Heart right ventricle (tissue), 16 donors: ENCODE measurements around the gene SLC12A4. TPM values are rescaled to one million over a fixed set of nuclear protein-coding genes. Genes with fewer than 3 reads are reported as not detected.
A peak's percentile ranks its signal among the peaks of the same experiment; 100 is the strongest.
"Not testable (repeated sequence)": the region's sequence is repeated elsewhere in the genome, so short reads cannot be mapped to it uniquely, and the experiment has no call there.

Experiments
- ATAC-seq, 8 donors: fragments of 200-7000 bp; cut with Tn5 transposase; one replicate each; pipeline ENCODE4 v1.9.1; 2020; ENCODE audit warnings: mild to moderate bottlenecking in 8 of 8, moderate library complexity in 8 of 8, moderate number of reproducible peaks in 1 of 8
- DNase-seq, 2 donors: peaks; one replicate each; pipeline ENCODE4 v3.0.0-alpha.2; 2020
- H3K27ac ChIP-seq, 10 donors: fragments of 200-600 bp; sonication (generic) in 2 of 10; one replicate each; pipeline versions ENCODE4 v1.5.0 to v1.8.0; 2020 to 2022; ENCODE audit warnings: mild to moderate bottlenecking in 3 of 10
- H3K27me3 ChIP-seq, 7 donors: fragments of 200-600 bp; one replicate each; pipeline ENCODE4 v1.8.0; 2021 to 2022; ENCODE audit warnings: mild to moderate bottlenecking in 2 of 7
- H3K36me3 ChIP-seq, 9 donors: fragments of 200-600 bp; sonication (generic) in 1 of 9; one replicate each; pipeline versions ENCODE4 v1.5.0 to v1.8.0; 2020 to 2022; ENCODE audit warnings: mild to moderate bottlenecking in 2 of 9
- H3K4me1 ChIP-seq, 9 donors: fragments of 200-600 bp; sonication (generic) in 1 of 9; one replicate each; pipeline versions ENCODE4 v1.5.0 to v1.8.0; 2020 to 2022; ENCODE audit warnings: mild to moderate bottlenecking in 4 of 9
- H3K4me3 ChIP-seq, 10 donors: fragments of 200-600 bp; sonication (generic) in 2 of 10; one replicate each; pipeline versions ENCODE4 v1.5.0 to v1.8.0; 2020 to 2022; ENCODE audit warnings: mild to moderate bottlenecking in 7 of 10, moderate library complexity in 2 of 10
- H3K9me3 ChIP-seq, 11 donors: fragments of 200-600 bp in 10 of 11; sonication (generic) in 2 of 11; one replicate each; pipeline versions ENCODE4 v1.5.0 to v1.8.0; 2013 to 2022; ENCODE audit warnings: mild to moderate bottlenecking in 2 of 11, control low read depth in 1 of 11, moderate library complexity in 1 of 11
- WGBS, 2 donors: extraction: QIAGEN DNeasy Blood & Tissue Kit; methylation state at CpG; one replicate each; pipeline ENCODE4 v1.1.7; 2013; ENCODE audit warnings: inconsistent platforms in 1 of 2; 5-methylcytosine and 5-hydroxymethylcytosine counted together
- intact Hi-C, 10 donors: fragments of 100-400 bp; cut with DNase I; formaldehyde crosslinking; loops; one replicate each; pipeline versions ENCODE4 v1.11.1 to v1.14.2; 2022
- polyA plus RNA-seq, 2 donors: library from polyadenylated mRNA; stranded (reverse); fragments of 200-250 nt; gene quantifications; one replicate each; pipeline ENCODE4 v1.2.3, GENCODE V29; 2013
- total RNA-seq, 10 donors: library from RNA; stranded (reverse); fragmentation: NEBNext Ultra II Directional in 3 of 10; extraction: Animal tissue kit (Norgen Biotek cat#: 25700) in 3 of 10; gene quantifications; one replicate each; pipeline versions ENCODE4 v1.2.1 to v1.2.4, GENCODE V29; 2021 to 2023
- TF ChIP-seq, protein P1 (sequence below), 9 donors: fragments of 200-600 bp; sonication (generic) in 2 of 9; IDR thresholded peaks; one replicate each; pipeline versions ENCODE4 v1.5.0 to v1.8.0; 2021 to 2022; ENCODE audit warnings: antibody characterized with exemption in 9 of 9, mild to moderate bottlenecking in 5 of 9, moderate library complexity in 1 of 9
- donor health status: Arrhythmogenic right ventricular cardiomyopathy.
- donor health status: ischemic (EF 13 %, LVEDD 7.1; RV severe dilation, severe dysfunction).
- donor health status: healthy with polysubstance abuse.
- donor health status: DM: no; HTN: yes; CAD: no.
- donor health status: DM: no; HTN: no; CAD: no.
- donor health status: ischemic (EF 25% LVEDD 6.9; RV normal size, moderate dysfunction).
- donor health status: ischemic (EF 25% LVEDD 5.7; RV mildly dilated, moderate dysfunction).
- donor health status: healthy.
- donor health status: DM: yes; HTN: yes; CAD: no.
- donor health status: Ischemic cardiomyopathy.
- donor health status: ischemic (EF 35%, LVEDD 5.7; RV mildly dilated, moderate dysfunction).
- donor health status: nonischemic (EF 11% LVEDD 7.7; RV severe dilation, severe dysfunction).
- donor health status: DM: yes; HTN: yes; CAD: no.
- donor health status: PGD.
- donor health status: ischemic (EF 29% LVEDD 5.4; RV normal size, mild dysfunction).
- donor health status: nonischemic (EF 23%, LVEDD 6.1; RV moderate dilation, normal function).

The SLC12A4 gene
- total and polyA plus RNA-seq, 12 donors: 70.1 to 116 (median 86.6) TPM

DNA sequence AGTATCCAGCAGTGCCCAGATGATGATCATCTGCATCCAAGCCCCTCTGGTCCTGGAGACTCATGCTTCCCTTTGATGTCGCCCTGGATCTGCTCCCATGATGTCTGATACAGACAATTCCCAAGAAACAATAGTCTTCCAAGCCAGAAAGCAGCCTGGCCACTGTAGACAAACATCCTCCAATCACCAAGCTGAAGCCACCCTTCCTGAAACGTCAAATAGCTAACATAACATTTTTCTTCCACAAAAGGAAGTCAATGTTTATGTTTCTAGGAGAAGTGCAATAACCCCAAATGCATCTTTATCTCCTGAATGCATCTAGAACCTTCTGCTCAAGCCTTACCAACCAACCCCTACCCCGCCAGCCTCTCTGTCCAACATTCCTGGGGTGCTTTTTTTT is 32.0 kb upstream of the SLC12A4 start:
- ATAC-seq: peak in 7 of 8 donors; percentile 62 to 93 (median 83)
- 54 to 57% methylated on average over 3 of the region's 3 CpGs for WGBS, 2 donors

DNA sequence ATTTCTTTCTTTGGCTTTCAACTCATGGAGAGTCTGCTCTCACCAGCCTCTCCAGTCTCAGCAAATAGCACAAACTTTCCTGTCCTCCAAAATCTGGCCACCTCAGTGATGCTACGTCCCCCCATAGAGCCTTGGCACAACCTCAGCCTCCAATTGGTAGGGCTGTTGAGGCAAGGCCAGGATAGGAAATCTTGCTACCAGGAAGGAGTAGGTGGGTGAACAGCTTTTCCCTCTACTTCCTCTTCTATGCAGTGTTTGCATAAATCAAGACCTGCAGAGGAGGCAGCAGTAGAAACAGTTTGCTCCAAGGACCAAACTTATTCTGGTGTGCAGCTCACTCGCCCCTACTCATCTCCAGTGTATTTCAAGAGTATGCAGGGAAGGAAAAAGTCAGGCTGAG is 31.5 kb upstream of the SLC12A4 start:
- Histone ChIP-seq H3K36me3 (no peaks in the 10 kb centered on the region), H3K4me1 (peaks cover 0 to 53% (median 14%) of the 10 kb centered on the region in 9 donors), H3K27me3 (no peaks in the 10 kb centered on the region), H3K27ac (peak overlapping the region in 8 of 10 donors; percentile 12 to 93 (median 66)), H3K9me3 (no peaks in the 10 kb centered on the region), H3K4me3 (peak overlapping the region in 4 of 10 donors; percentile 4 to 54 (median 18))
- TF ChIP-seq, protein P1, sequence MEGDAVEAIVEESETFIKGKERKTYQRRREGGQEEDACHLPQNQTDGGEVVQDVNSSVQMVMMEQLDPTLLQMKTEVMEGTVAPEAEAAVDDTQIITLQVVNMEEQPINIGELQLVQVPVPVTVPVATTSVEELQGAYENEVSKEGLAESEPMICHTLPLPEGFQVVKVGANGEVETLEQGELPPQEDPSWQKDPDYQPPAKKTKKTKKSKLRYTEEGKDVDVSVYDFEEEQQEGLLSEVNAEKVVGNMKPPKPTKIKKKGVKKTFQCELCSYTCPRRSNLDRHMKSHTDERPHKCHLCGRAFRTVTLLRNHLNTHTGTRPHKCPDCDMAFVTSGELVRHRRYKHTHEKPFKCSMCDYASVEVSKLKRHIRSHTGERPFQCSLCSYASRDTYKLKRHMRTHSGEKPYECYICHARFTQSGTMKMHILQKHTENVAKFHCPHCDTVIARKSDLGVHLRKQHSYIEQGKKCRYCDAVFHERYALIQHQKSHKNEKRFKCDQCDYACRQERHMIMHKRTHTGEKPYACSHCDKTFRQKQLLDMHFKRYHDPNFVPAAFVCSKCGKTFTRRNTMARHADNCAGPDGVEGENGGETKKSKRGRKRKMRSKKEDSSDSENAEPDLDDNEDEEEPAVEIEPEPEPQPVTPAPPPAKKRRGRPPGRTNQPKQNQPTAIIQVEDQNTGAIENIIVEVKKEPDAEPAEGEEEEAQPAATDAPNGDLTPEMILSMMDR (IDR thresholded peaks at IDR 0.05): no peak
- ATAC-seq (peak in 7 of 8 donors; percentile 43 to 65 (median 54)), DNase-seq (no peak)
- intact Hi-C loops: loop anchor here in 4 of 10 donors (2.0 to 10.0 kb wide), 3 partner anchors 52 to 235 kb away; partner anchors contain the start of gene ESRP2 (in 2 of the 4)
- WGBS, 2 donors: 61 to 79% methylated on average over 2 of the region's 2 CpGs

More for the DNA sequence above, 32.0 kb upstream of the SLC12A4 start:
- Histone ChIP-seq H3K4me3 (peak overlapping the region in 4 of 10 donors; percentile 4 to 54 (median 18)), H3K27me3 (no peaks in the 10 kb centered on the region), H3K4me1 (peaks cover 0 to 58% (median 14%) of the 10 kb centered on the region in 9 donors), H3K36me3 (no peaks in the 10 kb centered on the region), H3K27ac (peak overlapping the region in 9 of 10 donors; percentile 12 to 93 (median 69)), H3K9me3 (no peaks in the 10 kb centered on the region)
- DNase-seq: peak in 1 of 2 donors; percentile 50
- intact Hi-C loops: loop anchor here in 1 of 10 donors (5.0 kb wide), 1 partner anchor 52 kb away; no protein-coding TSS in a partner anchor
- TF ChIP-seq, protein P1 (IDR thresholded peaks at IDR 0.05): no peak

GRCh38 chr16:67998779-67999688 is 30.6 kb upstream of the SLC12A4 start, which contains the start of gene DPEP2:
Gene DPEP2, minus strand, starts transcription at chr16:67999484. Its CDS starts 6,272 bp downstream, at chr16:67993212.
- not testable (repeated sequence) for H3K36me3 ChIP-seq, H3K9me3 ChIP-seq, H3K27me3 ChIP-seq
- Histone ChIP-seq H3K4me1 (peaks cover 0 to 46% (median 14%) of the 10 kb centered on the region in 9 donors), H3K4me3 (peak within 1 kb of the TSS in 6 of 10 donors; percentile 2 to 54 (median 22)), H3K27ac (peak within 1 kb of the TSS in 8 of 10 donors; percentile 12 to 93 (median 66))
- peak in 1 of 2 donors; percentile 23 for DNase-seq
- WGBS, 2 donors: 73 to 74% methylated on average over 18 of the region's 18 CpGs
- intact Hi-C loops: loop anchor here in 3 of 10 donors (2.0 to 10.0 kb wide), 2 partner anchors 60 to 236 kb away; partner anchors contain the start of gene ESRP2 (in 2 of the 3)
- ATAC-seq: peak in 6 of 8 donors; percentile 50 to 82 (median 65)

DNA sequence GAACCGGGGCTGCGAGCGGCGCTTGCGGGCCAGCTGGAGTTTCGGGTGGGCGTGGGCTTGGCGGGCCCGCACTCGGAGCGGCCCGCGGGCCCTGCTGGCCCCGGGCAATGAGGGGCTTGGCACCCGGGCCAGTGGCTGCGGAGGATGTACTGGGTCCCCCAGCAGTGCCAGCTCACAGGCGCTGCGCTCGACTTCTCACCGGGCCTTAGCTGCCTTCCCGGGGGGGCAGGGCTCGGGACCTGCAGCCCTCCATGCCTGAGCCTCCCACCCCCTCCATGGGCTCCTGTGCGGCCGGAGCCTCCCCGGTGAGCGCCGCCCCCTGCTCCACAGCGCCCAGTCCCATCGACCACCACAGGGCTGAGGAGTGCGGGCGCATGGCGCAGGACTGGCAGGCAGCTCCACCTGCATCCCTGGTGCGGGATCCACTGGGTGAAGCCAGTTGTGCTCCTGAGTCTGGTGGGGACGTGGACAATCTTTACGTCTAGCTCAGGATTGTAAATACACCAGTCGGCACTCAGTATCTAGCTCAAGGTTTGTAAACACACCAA is 29.9 kb upstream of the SLC12A4 start:
- H3K27ac ChIP-seq: peak overlapping the region in 1 of 10 donors; percentile 93
- not testable (repeated sequence) for DNase-seq, ATAC-seq, H3K27me3 ChIP-seq, H3K36me3 ChIP-seq, H3K9me3 ChIP-seq
- peak overlapping the region in 1 of 10 donors; percentile 54 for H3K4me3 ChIP-seq
- peaks cover 4 to 53% (median 22%) of the 10 kb centered on the region in 9 donors for H3K4me1 ChIP-seq
- intact Hi-C loops: loop anchor here in 3 of 10 donors (2.0 to 10.0 kb wide), 2 partner anchors 60 to 236 kb away; partner anchors contain the start of gene ESRP2 (in 2 of the 3)
- WGBS, 2 donors: 95 to 97% methylated on average over 27 to 36 of the region's 36 CpGs

DNA sequence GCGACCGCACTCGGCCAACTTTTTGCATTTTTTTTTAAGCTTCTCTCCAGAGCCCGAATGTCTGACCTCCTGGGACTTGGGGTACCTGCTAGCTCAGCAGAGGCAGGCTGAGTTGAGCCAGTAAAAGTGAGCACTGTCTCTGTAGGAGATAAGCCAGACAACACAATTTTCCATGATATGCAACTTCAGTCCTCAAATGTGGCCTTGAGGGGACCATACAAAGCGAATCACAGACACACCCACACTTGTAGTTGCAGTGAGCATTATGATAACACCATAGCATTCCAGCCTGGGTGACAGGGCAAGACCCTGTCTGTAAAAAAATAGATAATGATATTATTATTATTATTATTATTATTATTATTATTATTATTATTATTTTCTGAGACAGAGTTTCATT is 28.2 kb upstream of the SLC12A4 start:
- ATAC-seq: no peak
- Histone ChIP-seq H3K27me3 (no peaks in the 10 kb centered on the region), H3K9me3 (no peaks in the 10 kb centered on the region), H3K4me3 (no peak overlapping the region), H3K4me1 (peaks cover 4 to 60% (median 29%) of the 10 kb centered on the region in 9 donors), H3K36me3 (peaks cover 0 to 3% (median 0%) of the 10 kb centered on the region in 9 donors), H3K27ac (no peak overlapping the region)
- WGBS, 2 donors: 89 to 92% methylated on average over 5 of the region's 5 CpGs
- intact Hi-C loops: loop anchor here in 2 of 10 donors (10.0 kb wide), 1 partner anchor 238 kb away; the partner anchor contains the start of gene ESRP2 (in 2 of the 2)
- no peak for DNase-seq
- TF ChIP-seq, protein P1 (IDR thresholded peaks at IDR 0.05): no peak
